Measurements from ENCODE around the gene FEZF2. TPM values are rescaled to one million over a fixed set of nuclear protein-coding genes. Genes with fewer than 3 reads are reported as not detected.

FEZF2 gene
- total and polyA plus RNA-seq, 12 donors: not detected

DNA sequence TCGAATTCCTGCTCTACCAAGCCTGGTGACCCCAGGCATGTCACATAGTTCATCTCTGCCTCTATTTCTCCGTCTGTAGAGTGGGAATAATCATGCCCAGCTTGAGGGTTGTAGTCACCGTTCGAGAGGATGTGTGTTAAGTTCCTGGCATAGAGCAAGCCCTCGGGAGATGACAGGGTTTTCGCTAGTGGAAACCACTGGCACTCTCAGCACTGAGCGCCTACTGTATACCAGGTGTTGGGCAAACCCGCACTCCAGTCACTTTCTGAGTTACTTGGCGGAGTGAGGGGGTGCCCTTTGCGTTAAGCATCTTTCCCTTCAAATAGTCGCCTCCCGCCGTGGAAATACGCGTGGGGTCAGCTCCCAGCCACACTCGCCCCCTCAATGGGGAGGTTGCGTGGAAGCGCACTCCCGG lies 5.1 kb downstream of the FEZF2 start:
- Histone ChIP-seq H3K9me3 (no peaks in the 10 kb centered on the region), H3K27ac (no peak overlapping the region), H3K36me3 (no peaks in the 10 kb centered on the region), H3K27me3 (peaks cover 36 to 99% (median 95%) of the 10 kb centered on the region in 7 donors), H3K4me3 (peak overlapping the region in 5 of 10 donors; percentile 23 to 45 (median 30)), H3K4me1 (peaks cover 8 to 55% (median 24%) of the 10 kb centered on the region in 9 donors)
- ATAC-seq (no peak), DNase-seq (no peak)
- TF ChIP-seq, protein P1, sequence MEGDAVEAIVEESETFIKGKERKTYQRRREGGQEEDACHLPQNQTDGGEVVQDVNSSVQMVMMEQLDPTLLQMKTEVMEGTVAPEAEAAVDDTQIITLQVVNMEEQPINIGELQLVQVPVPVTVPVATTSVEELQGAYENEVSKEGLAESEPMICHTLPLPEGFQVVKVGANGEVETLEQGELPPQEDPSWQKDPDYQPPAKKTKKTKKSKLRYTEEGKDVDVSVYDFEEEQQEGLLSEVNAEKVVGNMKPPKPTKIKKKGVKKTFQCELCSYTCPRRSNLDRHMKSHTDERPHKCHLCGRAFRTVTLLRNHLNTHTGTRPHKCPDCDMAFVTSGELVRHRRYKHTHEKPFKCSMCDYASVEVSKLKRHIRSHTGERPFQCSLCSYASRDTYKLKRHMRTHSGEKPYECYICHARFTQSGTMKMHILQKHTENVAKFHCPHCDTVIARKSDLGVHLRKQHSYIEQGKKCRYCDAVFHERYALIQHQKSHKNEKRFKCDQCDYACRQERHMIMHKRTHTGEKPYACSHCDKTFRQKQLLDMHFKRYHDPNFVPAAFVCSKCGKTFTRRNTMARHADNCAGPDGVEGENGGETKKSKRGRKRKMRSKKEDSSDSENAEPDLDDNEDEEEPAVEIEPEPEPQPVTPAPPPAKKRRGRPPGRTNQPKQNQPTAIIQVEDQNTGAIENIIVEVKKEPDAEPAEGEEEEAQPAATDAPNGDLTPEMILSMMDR (IDR thresholded peaks at IDR 0.05): no peak
- 5 to 6% methylated on average over 19 of the region's 19 CpGs for WGBS, 2 donors
- intact Hi-C loops (cut with DNase I): no loop called here

DNA sequence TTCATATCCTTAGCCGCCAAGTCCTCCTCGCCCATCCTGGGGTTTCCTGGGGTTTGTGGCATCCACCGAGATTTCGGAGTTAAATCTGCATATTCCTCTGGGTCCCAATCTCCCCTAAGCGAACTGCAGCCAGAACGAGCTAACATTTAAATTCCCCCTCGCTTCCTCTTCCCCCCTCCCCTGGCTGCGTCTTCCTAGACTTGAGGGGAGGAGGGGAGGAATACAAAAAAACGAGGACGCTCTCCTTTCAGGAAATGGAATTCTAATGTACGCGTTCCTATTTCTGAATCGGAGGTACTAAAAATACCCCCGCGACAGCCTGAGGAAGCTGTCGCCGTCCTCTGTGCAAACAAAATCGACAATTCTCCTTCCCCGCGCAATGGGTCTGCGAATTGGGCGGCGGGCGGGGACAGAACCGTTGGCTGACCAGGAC lies 5.6 kb downstream of the FEZF2 start:
- 1 to 2% methylated on average over 25 of the region's 25 CpGs for WGBS, 2 donors
- DNase-seq (no peak), ATAC-seq (no peak)
- H3K9me3 ChIP-seq: no peaks in the 10 kb centered on the region
- H3K27me3 ChIP-seq: peaks cover 33 to 98% (median 90%) of the 10 kb centered on the region in 7 donors
- H3K4me1 ChIP-seq: peaks cover 8 to 50% (median 24%) of the 10 kb centered on the region in 9 donors
- intact Hi-C loops (cut with DNase I): no loop called here
- TF ChIP-seq, protein P1 (IDR thresholded peaks at IDR 0.05): no peak
- no peak overlapping the region for H3K27ac ChIP-seq
- no peak overlapping the region for H3K4me3 ChIP-seq
- no peaks in the 10 kb centered on the region for H3K36me3 ChIP-seq

DNA sequence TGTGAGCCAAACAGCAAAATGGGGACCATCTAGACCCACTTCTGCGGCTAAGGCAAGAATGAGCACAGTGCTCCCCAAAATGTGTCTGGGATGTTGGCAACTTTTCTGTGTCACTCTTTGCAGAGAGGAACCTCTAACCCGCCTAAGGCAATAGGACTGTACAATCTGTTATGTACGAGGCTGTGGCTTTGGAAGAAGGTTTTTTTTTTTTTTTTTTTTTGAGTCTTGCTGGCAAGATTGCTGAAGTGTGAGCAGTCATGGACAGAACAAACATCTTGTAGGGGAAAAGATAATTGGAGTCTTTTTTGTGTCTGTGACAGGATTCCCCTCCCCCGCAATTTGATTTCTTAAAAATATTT lies 7.2 kb downstream of the FEZF2 start:
- intact Hi-C loops (cut with DNase I): no loop called here
- TF ChIP-seq, protein P1 (IDR thresholded peaks at IDR 0.05): no peak
- WGBS, 2 donors: 15 to 17% methylated on average over 4 of the region's 4 CpGs
- DNase-seq (no peak), ATAC-seq (no peak)
- H3K4me3 ChIP-seq: no peak overlapping the region
- peaks cover 6 to 36% (median 24%) of the 10 kb centered on the region in 9 donors for H3K4me1 ChIP-seq
- no peak overlapping the region for H3K27ac ChIP-seq
- H3K9me3 ChIP-seq: no peaks in the 10 kb centered on the region
- H3K27me3 ChIP-seq: peaks cover 19 to 94% (median 82%) of the 10 kb centered on the region in 7 donors
- H3K36me3 ChIP-seq: no peaks in the 10 kb centered on the region

DNA sequence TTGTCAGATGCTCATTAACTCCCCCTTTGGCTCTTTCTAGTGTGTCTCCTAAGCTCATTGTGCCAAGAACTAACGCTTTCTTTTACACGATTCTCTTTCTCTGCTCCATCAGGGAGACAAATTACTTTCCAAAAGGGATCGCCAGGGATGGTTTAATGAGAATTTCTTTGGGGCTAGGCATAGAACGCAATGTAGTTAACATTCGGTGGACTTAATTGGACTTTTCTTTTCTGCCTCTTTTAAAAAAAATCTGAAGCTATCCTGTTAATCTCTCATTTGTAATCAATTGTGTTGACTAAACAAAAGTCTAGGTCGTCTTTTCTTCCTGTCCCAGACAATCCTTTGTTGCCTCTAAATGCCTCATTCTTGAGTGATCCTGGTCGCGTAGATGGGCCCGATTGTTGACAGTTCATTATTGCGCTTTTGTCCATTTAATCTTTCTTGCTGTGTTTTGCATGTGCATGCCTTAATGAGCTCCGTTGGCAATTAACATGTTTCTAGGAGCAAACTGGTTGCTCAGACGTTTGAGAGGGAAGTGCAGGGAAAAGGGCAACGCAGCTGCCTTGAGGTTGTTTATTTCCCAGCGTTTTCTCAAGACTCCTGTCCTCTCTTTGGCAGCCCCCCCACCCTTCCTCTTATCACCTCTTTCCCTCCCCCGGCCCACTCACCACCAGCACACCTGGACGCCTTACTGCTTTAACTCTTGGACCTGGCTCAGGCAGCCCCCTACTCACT lies 7.8 kb downstream of the FEZF2 start:
- no peaks in the 10 kb centered on the region for H3K9me3 ChIP-seq
- TF ChIP-seq, protein P1 (IDR thresholded peaks at IDR 0.05): no peak
- 20% methylated on average over 16 of the region's 16 CpGs for WGBS, 2 donors
- H3K4me3 ChIP-seq: no peak overlapping the region
- H3K36me3 ChIP-seq: no peaks in the 10 kb centered on the region
- DNase-seq: no peak
- no peak overlapping the region for H3K27ac ChIP-seq
- ATAC-seq: no peak
- intact Hi-C loops (cut with DNase I): no loop called here
- peaks cover 6 to 30% (median 24%) of the 10 kb centered on the region in 9 donors for H3K4me1 ChIP-seq
- H3K27me3 ChIP-seq: peaks cover 19 to 94% (median 76%) of the 10 kb centered on the region in 7 donors

Measured in heart right ventricle (tissue), 16 donors.